HCEC 1CT (cell line): ENCODE results near the gene KIF5C.
A peak's percentile ranks its signal among the peaks of the same experiment; 100 is the strongest.

Experiments
- DNase-seq: peaks from one replicate; pipeline ENCODE4 v3.0.0-alpha.2; 2017

Gene KIF5C

DNA sequence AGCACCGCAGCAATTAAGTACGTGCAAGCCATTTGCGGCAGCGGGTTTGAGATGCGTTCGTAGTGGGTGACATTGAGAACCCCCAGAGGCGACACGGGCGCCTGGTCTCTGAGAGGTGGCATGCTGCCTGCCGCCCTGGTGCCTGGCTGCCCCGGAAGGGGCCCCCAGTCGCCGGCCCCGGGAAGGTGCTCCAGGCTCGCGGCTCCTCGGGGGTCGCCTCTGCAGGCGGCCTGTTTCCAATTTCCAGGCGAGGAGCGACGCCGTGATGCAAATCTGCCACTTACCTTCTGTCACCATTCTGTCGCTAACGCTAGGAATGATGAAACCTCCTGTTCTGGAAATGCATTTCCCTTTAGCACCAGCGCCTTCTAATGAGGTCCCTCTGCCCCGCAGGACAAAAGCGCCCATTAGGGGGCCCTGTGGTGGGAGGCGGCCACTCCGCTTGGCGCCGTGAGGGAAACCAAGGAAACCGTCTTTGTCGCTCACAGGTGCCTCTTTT, 13.0 kb downstream of the KIF5C start:
- no peak for DNase-seq

DNA sequence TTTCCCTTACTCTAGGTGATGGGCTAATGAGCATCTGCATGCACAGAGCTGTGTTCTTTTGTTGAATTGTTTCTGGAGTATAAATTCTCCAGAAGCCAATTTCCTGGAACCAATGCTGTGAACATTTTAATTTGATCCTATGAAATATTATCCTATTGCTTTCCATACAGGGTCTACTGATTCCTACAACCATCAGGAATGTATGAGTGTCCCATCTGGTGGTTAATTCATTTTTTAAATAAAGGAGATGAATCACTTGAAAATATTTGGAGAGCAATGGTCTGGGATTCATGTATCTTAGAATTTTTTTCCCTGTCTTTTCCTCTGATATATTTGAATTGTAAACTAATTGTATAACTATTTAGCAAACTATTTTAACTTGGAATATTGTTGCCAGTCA, 14.0 kb downstream of the KIF5C start:
- peak; percentile 14 for DNase-seq

DNA sequence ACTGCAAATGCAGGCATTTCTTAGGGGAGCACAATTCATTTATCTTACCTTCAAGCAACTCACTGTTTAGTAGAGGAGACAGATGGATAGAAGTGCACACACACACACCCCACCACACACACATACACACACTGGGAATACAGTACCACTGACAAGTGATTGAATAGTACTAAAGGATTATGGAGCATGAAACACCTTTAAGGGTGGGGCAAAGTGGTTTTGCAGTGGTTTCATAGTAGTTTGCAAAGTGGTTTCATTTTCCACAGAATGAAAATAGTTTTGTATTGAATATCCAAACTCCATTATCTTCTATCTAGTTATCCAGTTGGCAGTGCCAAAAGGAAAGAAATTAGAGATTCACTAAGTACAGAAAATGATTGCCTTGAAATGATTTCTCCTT, 18.9 kb downstream of the KIF5C start:
- DNase-seq: no peak

DNA sequence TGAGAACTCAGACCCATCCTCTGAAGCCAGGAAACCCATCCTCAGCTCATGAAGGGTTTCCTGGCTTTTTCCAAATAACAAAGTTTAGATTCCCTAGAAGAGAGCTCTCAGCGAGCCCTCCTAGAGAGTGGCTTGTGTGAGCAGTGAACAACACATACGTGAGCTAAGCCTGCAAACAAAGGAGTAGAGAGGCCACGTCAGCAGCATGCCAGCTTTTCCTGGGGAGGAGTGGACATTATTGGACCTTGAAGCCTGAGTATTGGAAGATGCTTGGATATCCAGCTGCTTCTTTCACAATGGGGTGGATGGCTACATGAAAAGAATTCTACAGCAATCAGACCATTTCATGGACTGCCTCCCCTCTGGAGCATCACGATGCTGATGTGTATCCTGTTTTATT, 21.1 kb downstream of the KIF5C start:
- DNase-seq: no peak

DNA sequence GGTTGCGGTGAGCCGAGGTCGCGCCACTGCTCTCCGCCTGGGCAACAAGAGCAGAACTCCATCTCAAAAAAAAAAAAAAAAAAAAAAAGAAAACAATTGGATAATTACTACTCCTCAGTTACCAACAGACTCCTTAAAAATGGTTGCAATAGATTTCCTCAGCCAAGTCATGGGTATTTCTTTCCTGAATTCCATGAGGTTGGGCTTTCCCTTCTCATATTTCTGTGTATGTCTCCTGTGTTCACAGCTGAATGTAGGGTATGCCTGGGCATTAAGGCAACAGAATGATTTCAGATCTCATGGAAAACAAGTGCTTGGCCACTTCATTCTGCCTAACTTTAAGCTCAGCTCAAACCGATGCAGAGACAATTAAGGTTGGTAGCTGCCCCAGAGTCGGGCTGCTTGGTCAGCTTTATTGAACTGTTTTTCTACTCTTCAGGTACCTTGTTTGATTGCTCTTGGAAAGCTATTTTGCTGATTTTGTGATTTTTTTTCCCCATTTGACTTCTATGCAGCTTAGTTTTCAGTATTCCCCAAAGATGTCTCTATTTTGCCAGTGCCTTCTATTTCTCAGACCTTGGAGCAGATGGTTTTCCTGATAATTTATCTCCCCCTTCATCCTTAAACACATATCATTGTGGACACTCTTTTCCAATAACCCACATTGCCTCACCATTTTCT, 24.8 kb downstream of the KIF5C start:
- no peak for DNase-seq

DNA sequence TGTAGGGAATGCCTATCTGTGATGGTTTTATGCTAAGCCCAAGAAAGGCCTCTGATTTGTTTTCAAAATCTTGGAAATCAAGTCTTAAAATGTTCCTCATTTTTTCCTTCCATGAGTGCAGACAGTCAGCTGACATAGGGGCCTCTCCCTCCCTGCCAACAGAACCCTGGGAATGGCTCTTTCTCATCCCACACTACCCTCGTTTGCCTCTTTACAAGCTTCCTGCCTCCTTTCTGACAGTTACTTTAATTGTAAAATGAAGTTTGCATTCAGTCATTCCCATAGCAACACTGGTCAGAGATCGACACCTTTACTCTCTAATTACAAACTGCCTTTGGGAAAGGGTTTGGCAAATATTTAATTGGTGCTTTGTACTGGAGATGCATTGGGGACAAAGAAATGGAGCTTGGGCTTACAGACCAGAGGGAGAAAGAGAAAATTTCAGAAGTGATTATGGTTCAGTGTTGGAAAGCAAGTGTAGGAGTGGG, 25.4 kb downstream of the KIF5C start:
- DNase-seq: no peak

DNA sequence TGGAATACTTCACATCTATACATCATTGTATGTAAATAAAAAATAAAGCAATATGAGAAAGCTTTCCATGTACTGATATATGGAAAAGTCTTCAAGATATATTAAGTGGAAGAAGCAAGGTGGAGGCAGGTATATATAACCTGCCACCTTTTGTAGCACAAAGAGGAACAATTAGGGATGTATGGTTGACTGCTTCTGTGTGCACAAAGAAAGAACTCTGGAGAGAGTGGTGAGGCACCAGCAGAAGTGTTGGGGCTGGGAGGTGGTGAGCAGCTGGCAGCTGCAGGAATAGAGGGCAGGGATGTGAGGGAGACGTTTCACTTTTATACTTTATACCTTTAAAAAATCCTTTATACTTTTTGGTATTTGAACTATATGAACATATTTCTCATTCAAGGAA, 26.1 kb downstream of the KIF5C start:
- DNase-seq: no peak

DNA sequence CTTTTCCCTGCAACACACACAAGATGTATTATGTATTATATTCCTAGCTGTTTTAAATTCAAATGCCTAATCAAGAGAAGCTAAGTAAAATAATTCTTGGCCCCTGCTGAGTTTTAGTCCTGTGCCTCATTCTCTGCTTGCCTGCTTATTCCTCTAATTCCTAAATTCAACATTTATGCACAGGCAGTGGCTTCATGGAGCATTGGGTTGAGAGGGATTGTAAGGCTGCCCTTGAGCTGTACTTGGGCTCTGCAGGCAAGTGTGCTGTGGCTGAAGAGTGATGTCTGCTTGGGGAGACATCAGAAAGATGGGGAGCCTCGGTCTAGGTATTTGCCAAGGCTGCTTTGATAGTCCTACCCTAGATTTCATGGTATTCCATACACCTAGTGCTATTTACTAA, 27.8 kb downstream of the KIF5C start:
- no peak for DNase-seq

DNA sequence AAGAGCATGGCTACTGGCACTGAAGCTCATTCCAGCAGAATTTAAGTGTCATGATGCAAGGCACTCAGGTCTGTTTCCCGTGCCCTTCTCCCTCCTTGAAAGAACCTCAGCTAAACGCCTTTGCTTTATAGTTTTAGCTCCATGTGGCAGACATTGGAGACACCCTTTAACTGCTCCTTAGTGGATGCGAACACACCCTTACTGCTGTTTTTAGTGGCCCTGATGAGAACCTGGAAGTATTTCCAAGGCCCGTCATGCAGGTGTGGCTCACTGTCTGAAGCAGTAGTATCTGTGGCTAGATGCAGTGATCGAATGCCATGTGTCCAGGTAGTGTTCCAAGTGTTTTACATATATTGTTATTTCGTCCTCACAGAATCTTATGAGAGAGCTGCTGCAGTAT, 28.3 kb downstream of the KIF5C start:
- no peak for DNase-seq

DNA sequence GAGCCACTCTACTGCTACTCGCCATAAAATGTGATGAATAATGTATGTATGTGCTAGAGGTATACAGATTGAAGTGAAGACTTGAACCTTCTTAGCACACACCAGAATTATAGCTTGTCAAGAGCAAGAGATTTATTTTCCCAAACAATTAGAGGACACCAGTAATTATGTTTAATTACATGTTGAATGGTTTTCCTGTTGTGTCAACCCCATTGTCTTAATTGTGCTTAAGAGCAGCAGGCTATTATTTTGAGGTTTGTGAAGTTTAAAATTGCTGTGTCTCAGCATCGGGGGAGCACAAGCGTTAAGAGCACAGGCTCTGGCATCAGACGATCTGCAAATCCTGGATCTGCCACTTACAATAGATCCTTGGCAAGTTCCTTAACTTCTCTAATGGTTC, 29.0 kb downstream of the KIF5C start:
- no peak for DNase-seq

DNA sequence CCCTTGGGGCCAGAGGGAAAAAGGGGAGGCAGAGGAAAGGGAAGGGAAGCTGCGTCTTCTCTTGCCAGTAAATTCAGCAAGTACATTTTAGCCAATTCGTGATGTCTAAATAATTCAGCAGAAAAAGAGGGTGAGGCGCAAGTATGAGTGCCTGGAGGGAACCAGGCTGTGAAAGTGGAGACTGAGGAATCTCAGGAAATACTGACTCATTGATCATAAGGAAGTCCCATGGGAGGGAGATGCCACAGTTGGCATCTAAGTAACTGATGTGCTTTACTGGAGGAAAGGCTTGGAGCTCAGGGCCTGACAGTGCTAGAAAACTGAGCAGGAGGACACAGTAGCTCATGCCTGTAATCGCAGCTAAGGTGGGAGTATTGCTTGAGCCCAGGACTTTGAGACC, 31.1 kb downstream of the KIF5C start:
- DNase-seq: peak; percentile 13

DNA sequence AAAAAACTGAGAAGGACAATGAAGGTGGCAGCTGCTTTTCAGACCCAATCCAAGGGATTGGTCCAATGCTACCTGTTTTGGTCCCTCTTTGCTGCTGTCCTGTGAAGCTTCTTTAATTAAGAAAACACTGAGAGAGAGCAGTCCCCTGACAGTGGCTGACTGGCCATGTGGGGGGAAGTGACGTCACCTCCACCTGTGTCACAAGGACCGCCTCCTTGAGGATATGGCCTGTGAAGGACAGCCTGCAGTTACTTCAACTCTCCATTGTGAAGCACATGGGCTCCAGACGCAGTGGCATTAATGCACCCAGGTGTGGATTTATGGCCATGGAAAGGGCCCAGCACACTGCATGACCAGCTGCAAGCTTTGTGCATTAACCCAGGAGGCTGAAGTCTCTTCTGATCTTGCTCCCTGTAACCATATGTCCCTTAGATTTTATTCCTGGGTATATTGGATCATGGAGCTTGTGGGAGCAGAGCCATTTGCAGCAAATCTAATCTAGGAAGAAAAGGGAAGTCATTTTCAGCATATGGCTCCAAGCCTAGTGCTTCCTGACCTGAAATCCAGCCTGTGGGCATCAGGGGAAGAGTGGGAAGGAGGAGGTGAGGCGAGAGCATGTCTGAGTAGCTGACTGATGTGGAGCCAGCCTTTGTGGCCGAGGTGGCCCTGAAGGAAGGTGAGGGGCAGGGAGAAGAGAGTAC, 32.2 kb downstream of the KIF5C start:
- no peak for DNase-seq

DNA sequence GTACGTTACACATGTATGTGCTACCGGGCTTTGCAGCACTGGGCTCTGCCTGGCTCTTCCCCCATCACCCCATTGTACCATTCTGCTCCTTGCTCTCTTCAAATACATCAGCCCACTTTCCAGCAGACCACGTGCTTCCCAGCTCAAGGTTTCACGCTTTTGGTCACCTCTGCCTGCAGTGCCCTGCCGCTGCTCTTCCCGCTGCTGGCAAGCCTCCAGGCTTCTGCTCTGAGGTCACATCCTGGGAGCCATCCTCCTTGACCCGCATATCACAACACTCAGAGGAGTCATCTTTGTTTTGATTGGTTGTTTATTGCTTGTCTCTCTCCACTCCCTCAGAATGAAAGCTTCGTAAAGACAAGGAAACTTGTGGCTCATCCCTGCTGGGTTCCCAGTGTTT, 34.1 kb downstream of the KIF5C start:
- no peak for DNase-seq

DNA sequence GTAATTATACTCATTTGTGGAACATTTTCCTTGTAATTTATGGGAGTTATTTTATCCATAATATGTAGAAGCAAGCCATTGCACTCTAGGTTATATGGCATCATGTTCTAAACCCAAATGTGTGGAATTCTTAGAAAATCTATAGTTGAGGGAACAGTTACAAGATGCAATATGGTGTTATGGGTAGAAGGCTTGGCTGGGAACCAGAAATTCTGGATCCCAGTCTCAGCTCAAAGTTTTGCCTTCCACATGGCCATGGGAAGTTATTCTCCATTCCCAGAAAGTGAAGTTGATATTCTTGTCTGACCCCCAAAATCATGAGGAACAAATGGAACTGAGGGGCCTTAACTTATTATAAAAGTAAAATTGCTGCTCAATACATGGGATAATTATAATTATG, 38.0 kb downstream of the KIF5C start:
- no peak for DNase-seq

DNA sequence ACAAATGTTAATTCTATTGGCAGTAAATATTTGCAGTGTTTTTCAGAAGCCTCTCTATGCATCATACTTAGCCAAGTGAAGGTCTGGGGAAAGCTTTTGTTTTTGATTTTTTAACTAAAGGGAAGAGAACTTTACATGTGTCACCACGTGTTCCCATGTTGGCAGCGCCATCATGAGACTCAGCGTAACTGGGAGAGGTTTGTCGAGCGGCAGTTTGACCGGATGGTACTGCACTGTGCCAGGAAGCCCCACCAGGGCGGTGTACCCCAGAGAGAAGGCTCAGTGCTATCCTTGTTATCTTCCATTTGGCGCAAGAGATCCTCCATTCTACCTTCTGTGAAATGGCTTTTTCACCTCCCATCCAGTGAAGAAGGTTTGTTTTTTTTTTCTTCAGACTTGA, 38.5 kb downstream of the KIF5C start:
- no peak for DNase-seq

DNA sequence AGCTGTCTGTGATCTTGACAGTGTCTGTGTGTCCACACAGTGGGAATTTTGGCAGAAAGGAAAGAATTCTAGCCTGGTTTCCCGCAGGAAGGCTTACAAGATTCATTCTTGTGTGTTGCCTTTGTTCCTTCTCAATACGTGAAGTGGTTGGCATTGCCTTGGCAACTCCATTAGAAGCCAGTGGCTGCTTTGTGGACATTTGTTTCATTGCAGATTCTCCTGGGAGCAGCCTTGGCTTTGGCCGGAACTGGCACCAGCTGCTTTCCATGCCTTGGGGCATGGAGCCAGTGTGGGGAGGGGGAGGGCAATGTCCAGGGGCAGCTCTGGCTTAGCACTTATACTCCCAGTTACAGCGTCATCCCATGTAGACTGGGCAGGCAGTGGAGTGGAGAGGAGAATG, 39.4 kb downstream of the KIF5C start:
- no peak for DNase-seq

DNA sequence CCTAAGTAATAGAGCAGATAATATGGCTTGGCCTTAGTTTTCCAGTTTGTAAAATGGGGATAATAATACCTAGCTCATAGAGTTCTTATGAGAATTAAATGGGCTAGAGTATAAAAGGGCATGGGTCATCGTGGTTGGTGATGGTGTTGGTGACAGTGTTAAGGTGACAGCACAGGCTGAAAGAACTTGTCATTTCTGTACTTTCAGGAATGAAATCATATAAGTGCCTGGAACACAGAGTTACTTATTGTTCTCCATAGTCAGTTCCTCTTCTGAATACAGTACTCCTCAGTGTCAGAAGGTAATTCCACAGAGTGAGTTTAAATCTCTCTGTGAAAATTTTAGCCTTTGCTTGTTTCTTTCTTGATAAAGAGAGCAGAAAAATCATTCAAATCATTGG, 42.4 kb downstream of the KIF5C start:
- DNase-seq: no peak

DNA sequence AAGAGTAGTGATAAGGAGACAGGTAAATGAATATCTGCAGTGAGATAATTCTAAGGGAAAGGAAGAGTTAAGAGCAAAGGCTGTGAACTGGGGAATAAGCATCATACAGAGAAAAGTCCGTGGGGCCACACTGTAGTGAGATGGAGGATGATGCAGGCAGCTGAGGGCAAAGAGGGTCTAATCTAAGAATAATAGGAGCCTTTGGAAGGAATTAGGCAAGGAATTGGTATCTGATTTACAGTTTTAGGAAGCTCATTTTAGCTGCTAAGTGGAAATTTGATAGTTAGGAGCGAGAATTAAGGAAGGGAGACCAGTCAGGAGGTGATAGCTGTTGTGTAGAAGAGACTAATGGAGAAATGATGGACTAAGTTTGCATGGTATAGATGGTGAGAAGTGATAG, 43.5 kb downstream of the KIF5C start:
- no peak for DNase-seq

DNA sequence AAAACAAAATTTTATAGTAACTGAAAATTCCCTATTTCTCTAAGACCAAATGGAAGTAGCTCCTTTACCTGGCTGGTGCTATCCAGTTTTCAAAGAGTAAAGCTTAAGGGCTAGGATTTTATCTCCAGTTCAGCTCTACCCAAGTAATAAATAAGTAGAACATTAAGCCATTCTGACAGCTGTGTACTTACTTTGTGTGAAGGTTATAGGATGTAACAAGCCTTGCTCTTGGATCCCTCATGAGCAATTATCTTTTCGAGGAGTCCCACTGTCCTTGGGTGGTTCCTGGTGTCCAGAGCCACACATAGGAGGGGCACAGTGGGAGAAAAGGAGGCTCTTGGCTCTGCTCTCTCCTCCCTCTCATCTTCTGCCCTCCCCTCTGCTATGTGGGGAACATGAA, 45.5 kb downstream of the KIF5C start:
- no peak for DNase-seq

DNA sequence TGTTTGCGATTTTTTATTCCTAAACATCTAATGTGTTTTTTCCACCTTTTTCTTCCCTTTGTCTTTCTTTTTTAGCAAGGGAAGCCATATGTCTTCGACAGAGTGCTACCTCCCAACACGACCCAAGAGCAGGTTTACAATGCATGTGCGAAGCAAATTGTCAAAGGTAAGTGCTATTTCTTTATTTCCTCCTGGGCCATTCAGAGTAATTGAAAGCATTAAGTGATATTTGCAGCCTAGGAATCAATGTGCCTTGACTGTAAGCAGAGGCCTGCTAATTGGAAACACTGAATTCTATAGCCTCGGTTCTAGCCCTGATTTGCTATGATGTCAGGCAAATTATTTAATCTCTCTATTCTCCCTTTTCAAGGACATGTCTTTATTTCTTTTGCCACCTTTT, 47.0 kb downstream of the KIF5C start:
- no peak for DNase-seq

DNA sequence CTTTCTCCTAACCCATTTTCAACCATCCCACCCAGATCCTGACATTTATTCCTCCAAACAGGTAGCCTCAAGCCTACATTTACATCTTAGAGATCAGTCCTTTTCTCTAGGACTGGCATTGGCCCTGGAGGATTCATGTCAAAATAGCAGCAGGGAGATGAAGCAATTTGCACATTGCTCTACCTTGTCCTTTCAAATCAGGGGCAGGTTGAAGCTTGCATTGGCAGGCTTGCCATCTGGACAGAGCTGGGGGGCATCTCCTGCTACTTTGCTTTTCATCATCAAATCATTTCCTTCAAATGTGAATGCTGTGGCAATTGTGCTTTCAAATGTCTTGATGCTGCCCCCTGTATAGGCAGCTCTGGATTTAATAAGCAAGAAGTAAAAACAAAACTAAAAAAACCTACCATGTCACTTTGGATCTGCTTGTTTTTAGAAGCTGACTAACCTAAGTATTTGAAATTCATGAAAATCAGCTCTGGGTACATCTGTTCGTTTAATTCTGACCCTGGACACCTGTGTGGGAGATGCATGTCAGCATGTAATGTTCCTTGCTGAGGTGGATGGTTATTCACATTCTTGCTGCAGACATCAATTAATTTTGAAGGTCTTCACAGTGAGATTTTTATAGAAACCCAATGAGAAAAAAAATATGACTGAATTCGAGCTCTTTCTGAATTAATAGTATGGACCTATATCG, 47.9 kb downstream of the KIF5C start:
- DNase-seq: no peak

DNA sequence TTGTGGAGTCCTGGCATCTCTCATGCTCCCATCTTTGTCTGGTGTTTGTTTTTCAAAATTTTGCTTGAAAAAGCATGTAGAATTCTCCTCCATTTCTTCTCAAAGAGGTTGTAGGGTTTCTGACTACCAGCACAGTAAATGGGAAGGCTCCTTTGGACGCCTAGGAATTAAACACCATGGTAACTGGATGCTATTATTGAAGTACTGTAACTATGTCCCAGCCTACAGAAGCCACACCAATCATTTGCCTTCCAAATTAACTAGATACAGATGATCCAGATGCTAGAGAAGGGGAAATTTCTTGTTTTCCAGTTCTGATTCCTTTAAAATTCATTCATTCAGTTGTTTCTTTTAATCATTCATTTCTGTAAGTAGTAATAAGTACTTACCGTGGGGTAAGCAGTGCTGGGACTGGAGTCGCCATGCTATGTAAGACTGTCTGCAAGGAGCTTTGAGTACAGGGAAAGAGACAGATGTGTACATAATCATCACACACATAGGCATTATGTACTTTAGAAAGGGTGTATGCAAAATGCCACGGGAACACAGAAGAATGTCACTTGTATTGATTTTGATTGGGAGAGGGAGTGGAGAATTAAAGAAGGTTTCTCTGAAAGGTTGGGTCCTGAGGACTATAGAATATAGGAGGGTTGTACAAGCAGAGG, 49.6 kb downstream of the KIF5C start:
- no peak for DNase-seq

DNA sequence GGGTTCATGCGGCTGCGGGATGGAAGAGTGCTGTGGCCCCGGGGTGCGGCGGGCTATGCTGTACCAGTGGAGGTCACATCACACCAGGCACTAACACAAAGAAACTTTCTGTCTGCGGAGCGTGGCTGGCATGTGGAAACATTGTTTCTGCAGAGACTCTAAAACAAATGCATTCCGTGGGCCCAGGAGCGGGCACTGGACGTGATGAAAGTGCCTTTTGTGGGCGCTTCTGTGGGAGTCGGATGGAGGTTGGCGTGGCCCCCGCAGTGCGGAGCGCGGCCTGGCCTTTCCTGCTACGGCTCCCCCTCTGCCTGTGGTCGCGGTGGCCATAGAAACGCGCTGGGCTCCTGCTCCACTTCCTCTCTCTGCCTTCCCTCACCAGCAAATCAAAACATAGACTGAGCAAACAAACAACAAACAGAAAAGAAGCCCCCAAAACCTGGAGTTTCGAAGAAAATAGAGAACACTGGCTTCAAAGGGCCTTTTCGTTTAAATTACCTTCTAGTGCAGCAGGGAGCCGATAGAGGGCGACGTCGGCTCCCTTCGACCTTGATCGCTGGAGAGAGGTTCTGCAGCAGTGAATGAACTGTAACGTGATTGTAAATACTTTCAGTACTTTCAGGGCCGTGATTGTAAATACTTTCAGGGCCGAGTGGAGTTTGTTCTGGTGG, 51.4 kb downstream of the KIF5C start:
- no peak for DNase-seq
